ENCODE measurements around the gene CHD3. TPM values are rescaled to one million over a fixed set of nuclear protein-coding genes. Genes with fewer than 3 reads are reported as not detected.
A peak's percentile ranks its signal among the peaks of the same experiment; 100 is the strongest.

CHD3 gene
- total and polyA plus RNA-seq, 2 donors from 2014 or later, result 41.5 to 94.6 TPM

DNA sequence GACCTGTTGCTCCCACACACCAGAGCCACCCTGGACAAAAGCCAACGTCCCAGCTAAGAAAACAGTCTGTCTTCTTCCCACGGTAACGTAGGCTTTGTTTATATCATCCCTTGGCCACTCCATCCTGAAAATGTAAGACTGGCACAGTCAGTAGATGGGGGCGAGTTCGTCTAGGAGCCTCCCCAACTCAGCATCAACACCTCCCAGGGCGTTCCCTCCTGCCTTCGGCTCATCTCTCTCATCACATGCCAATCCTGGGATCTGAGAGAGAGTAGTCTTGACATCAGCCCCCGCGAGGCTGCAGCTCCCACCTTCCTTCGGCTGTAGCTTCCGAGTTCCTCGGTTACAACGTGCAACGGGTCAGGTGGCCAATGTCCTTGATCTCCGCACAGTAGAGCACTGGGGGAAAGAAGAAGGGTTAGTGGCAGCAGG is 26.6 kb downstream of the CHD3 start:
- H3K4me1 ChIP-seq (ENCODE audit: control insufficient read depth in 2 of 3, insufficient read depth in 2 of 3, low read depth in 1 of 3, low read length in 3 of 3), result peaks cover 0 to 15% (median 7%) of the 10 kb centered on the region in 3 donors
- peak overlapping the region; percentile 65 to 87 (median 73) for H3K4me3 ChIP-seq (ENCODE audit: low read length in 3 of 3)
- H3K27me3 ChIP-seq (ENCODE audit: control insufficient read depth, insufficient read depth, low read length), result no peaks in the 10 kb centered on the region
- no peak for DNase-seq
- intact Hi-C loops (cut with DNase I), result no loop called here
- no peak for FAIRE-seq
- H3K9me3 ChIP-seq (ENCODE audit: control insufficient read depth in 2 of 3, insufficient read depth in 1 of 3, low read length in 3 of 3), result no peaks in the 10 kb centered on the region
- peaks cover 0 to 4% (median 0%) of the 10 kb centered on the region in 3 donors for H3K36me3 ChIP-seq (ENCODE audit: control insufficient read depth in 2 of 3, insufficient read depth in 3 of 3, low read length in 3 of 3)
- peak overlapping the region; percentile 30 to 74 (median 32) for H3K9ac ChIP-seq (ENCODE audit: low read length in 3 of 3)
- TF ChIP-seq, protein P1, sequence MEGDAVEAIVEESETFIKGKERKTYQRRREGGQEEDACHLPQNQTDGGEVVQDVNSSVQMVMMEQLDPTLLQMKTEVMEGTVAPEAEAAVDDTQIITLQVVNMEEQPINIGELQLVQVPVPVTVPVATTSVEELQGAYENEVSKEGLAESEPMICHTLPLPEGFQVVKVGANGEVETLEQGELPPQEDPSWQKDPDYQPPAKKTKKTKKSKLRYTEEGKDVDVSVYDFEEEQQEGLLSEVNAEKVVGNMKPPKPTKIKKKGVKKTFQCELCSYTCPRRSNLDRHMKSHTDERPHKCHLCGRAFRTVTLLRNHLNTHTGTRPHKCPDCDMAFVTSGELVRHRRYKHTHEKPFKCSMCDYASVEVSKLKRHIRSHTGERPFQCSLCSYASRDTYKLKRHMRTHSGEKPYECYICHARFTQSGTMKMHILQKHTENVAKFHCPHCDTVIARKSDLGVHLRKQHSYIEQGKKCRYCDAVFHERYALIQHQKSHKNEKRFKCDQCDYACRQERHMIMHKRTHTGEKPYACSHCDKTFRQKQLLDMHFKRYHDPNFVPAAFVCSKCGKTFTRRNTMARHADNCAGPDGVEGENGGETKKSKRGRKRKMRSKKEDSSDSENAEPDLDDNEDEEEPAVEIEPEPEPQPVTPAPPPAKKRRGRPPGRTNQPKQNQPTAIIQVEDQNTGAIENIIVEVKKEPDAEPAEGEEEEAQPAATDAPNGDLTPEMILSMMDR (IDR thresholded peaks at IDR 0.05; ENCODE audit: borderline replicate concordance, extremely low read depth, insufficient read depth), result no peak
- H3K27ac ChIP-seq (ENCODE audit: low read depth in 2 of 2, low read length in 2 of 2), result peak overlapping the region; percentile 91 to 94

DNA sequence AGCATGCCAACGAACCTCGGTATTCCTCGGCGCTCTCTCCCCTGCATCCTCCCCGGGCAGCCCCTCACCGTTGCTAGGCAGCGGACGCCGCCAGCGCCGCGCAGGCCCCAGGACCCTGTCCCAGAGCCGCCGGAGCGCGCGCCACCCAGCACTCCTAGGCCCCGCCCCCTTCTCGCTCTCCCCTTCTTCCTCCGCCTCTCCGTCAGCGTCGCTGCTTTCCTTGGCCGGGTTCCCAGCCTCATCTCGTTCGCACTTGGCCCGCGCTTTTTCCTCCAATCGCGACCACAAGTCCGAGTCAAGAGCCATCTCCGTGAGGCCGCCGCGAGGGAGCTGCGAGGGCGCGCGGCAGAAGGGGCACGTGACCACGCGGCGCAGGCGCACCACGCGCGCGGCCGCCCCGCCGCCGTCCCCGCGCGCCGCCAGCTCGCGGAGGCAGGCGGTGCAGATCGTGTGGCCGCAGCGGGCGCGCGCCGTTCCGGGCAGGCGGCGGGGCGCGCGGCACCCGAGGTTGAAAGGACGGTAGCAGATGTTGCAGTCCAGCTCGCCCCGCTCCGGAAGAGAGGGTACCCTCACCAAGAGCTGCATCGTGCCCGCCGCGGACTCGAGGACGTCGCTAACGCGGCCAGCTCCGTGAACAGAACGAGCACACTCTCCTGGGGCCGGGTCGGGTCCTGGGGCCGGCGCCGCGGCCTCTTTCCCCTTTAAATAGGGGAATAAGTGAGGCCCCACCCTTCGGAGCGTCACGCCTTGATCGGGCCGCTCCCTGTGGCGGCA is 27.2 kb downstream of the CHD3 start, which contains the start of gene RNF227:
Gene RNF227, minus strand, starts transcription at position 679 of the 774 bp plus-strand sequence. Its CDS starts 94 bp downstream, at position 585.
- FAIRE-seq (no peak), DNase-seq (peak; percentile 97 to 99 (median 97))
- Histone ChIP-seq H3K9me3 (ENCODE audit: control insufficient read depth in 2 of 3, insufficient read depth in 1 of 3, low read length in 3 of 3) (no peaks in the 10 kb centered on the region), H3K27me3 (ENCODE audit: control insufficient read depth, insufficient read depth, low read length) (no peaks in the 10 kb centered on the region), H3K27ac (ENCODE audit: low read depth in 2 of 2, low read length in 2 of 2) (peak within 1 kb of the TSS; percentile 91 to 94), H3K36me3 (ENCODE audit: control insufficient read depth in 2 of 3, insufficient read depth in 3 of 3, low read length in 3 of 3) (no peaks in the 10 kb centered on the region), H3K4me1 (ENCODE audit: control insufficient read depth in 2 of 3, insufficient read depth in 2 of 3, low read depth in 1 of 3, low read length in 3 of 3) (peaks cover 0 to 15% (median 7%) of the 10 kb centered on the region in 3 donors), H3K9ac (ENCODE audit: low read length in 3 of 3) (peak within 1 kb of the TSS; percentile 32 to 74 (median 59)), H3K4me3 (ENCODE audit: low read length in 3 of 3) (peak within 1 kb of the TSS; percentile 65 to 87 (median 73))
- intact Hi-C loops (cut with DNase I), result no loop called here
- TF ChIP-seq, protein P1 (IDR thresholded peaks at IDR 0.05; ENCODE audit: borderline replicate concordance, extremely low read depth, insufficient read depth), result no peak

DNA sequence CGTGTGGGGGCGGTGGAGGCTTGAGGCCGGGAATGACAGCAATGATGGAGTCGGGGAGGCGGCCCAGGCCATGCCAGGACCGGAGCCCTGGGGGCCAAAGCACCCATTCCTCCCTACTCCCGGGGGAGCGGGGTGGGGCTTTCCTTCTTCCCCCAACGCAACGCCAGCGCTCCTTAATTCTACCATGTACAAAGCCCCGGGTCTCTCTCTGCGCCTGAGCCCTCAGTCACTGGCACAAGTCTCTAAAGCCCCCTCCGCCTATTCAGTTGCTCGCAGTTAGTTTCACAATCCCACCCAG is 27.7 kb downstream of the CHD3 start:
- no peak for FAIRE-seq
- TF ChIP-seq, protein P1 (IDR thresholded peaks at IDR 0.05; ENCODE audit: borderline replicate concordance, extremely low read depth, insufficient read depth), result no peak
- peaks cover 0 to 15% (median 7%) of the 10 kb centered on the region in 3 donors for H3K4me1 ChIP-seq (ENCODE audit: control insufficient read depth in 2 of 3, insufficient read depth in 2 of 3, low read depth in 1 of 3, low read length in 3 of 3)
- no peaks in the 10 kb centered on the region for H3K36me3 ChIP-seq (ENCODE audit: control insufficient read depth in 2 of 3, insufficient read depth in 3 of 3, low read length in 3 of 3)
- peak overlapping the region in 1 of 3 donors; percentile 54 for H3K4me3 ChIP-seq (ENCODE audit: low read length in 3 of 3)
- peak overlapping the region; percentile 91 to 94 for H3K27ac ChIP-seq (ENCODE audit: low read depth in 2 of 2, low read length in 2 of 2)
- DNase-seq, result no peak
- H3K9ac ChIP-seq (ENCODE audit: low read length in 3 of 3), result peak overlapping the region in 1 of 3 donors; percentile 58
- intact Hi-C loops (cut with DNase I), result no loop called here
- H3K9me3 ChIP-seq (ENCODE audit: control insufficient read depth in 2 of 3, insufficient read depth in 1 of 3, low read length in 3 of 3), result no peaks in the 10 kb centered on the region
- no peaks in the 10 kb centered on the region for H3K27me3 ChIP-seq (ENCODE audit: control insufficient read depth, insufficient read depth, low read length)
